Gastrocnemius medialis (tissue), 4 donors: ENCODE measurements around the gene FOXF1. TPM values are rescaled to one million over a fixed set of nuclear protein-coding genes. Genes with fewer than 3 reads are reported as not detected.

Experiments
- ATAC-seq, 2 donors: fragments of 150-250 bp; one replicate each; pipeline ENCODE4 v1.9.1; 2016
- DNase-seq, 2 donors: peaks; one replicate each; pipeline ENCODE4 v3.0.0-alpha.2; 2019
- H3K27ac ChIP-seq, 4 donors: fragments of 200-600 bp; sonication (generic); 1 replicate in 1 of 4; 2 replicates in 3 of 4; pipeline ENCODE4 v1.5.1; 2016 to 2018; ENCODE audit warnings: mild to moderate bottlenecking in 2 of 4, moderate library complexity in 1 of 4
- H3K27me3 ChIP-seq, 3 donors: fragments of 200-600 bp; sonication (generic) in 2 of 3; 1 replicate in 1 of 3; 2 replicates in 2 of 3; pipeline versions ENCODE4 v1.5.1 to v1.6.0; 2016 to 2019; ENCODE audit warnings: mild to moderate bottlenecking in 1 of 3, moderate library complexity in 1 of 3
- H3K36me3 ChIP-seq, 2 donors: fragments of 200-600 bp; sonication (generic) in 1 of 2; one replicate each; pipeline ENCODE4 v1.5.1; 2017 to 2018
- H3K4me1 ChIP-seq, 2 donors: fragments of 200-600 bp; sonication (generic) in 1 of 2; one replicate each; pipeline ENCODE4 v1.5.1; 2016 to 2017; ENCODE audit warnings: mild to moderate bottlenecking in 2 of 2
- H3K4me3 ChIP-seq, 4 donors: fragments of 200-600 bp; sonication (generic) in 3 of 4; 1 replicate in 1 of 4; 2 replicates in 3 of 4; pipeline ENCODE4 v1.5.1; 2016 to 2019; ENCODE audit warnings: mild to moderate bottlenecking in 2 of 4
- H3K9me3 ChIP-seq, 3 donors: fragments of 200-600 bp; sonication (generic) in 2 of 3; 1 replicate in 1 of 3; 2 replicates in 2 of 3; pipeline ENCODE4 v1.5.1; 2016 to 2019
- POLR2A ChIP-seq, 2 donors: fragments of 450-650 bp; IDR thresholded peaks; one replicate each; pipeline ENCODE4 v1.6.1; 2017; ENCODE audit warnings: antibody characterized with exemption in 2 of 2, mild to moderate bottlenecking in 2 of 2, moderate library complexity in 2 of 2
- in situ Hi-C, 4 donors: fragments of 200-750 bp; cut with MboI; loops; one replicate each; pipeline versions ENCODE4 v1.15.0 to v1.8.0; 2017; ENCODE audit warnings: low sequenced_read_pairs in 4 of 4
- intact Hi-C: fragments of 100-400 bp; cut with DNase I; formaldehyde crosslinking; loops from one replicate; pipeline ENCODE4 v1.15.1; 2023; ENCODE audit warnings: low total_unique reads
- total RNA-seq, 4 donors: library from RNA; depleted of rRNA; stranded (reverse); fragments of >200 nt; gene quantifications; one replicate each; pipeline versions ENCODE4 v1.1.0 to v1.2.3, GENCODE V29; 2016
- TF ChIP-seq, protein P1 (sequence below), 5 experiments: fragments of 450-650 bp in 3 of 5; fragments of 200-600 bp in 2 of 5; sonication (generic) in 2 of 5; IDR thresholded peaks in 4 of 5; conservative IDR thresholded peaks in 1 of 5; 1 replicate in 4 of 5; 2 replicates in 1 of 5; pipeline ENCODE4 v1.5.1; 2016 to 2019; ENCODE audit warnings: antibody characterized with exemption in 5 of 5, mild to moderate bottlenecking in 3 of 5, moderate library complexity in 3 of 5

The FOXF1 gene
- total RNA-seq, 4 donors from 2014 or later: 0.07 to 0.10 TPM; not detected in 2

DNA sequence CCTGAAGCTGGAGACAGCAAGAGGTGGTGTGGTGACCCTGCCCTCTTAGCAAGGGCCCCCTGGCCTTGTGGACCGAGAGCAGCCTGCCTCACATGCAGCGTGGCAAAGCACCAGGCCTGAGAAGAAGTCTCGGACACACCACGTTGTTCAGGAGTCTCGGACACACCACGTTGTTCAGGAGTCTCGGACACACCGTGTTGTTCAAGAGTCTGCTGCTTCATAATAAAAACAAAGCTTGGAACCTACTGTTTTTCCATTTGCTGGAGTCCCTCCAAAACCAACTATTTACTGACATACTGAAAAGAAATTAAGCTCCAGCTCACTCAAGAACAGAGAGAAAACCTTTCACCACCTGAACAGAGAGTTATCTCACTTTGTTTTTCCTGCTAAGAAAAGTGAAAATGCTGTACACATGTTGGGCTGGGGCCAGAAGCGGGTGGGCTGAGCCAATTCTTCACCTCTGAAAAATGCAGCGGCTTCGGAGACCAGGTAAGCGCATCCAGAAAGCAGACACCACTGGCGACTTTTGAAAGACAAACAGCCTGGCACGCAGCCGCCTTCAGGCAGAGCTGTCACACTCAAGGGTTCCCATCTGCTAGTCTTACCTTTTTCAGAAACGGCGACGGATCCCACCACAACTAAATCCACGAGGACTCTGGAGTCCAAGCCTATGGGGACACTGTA is 35.8 kb downstream of the FOXF1 start:
- in situ Hi-C loops (loop anchor here in 1 of 4 donors (25.0 kb wide), 1 partner anchor 734 kb away; no protein-coding TSS in a partner anchor), intact Hi-C loops (no loop called here)
- no peak for TF ChIP-seq POLR2A (IDR thresholded peaks at IDR 0.05)
- TF ChIP-seq, protein P1, sequence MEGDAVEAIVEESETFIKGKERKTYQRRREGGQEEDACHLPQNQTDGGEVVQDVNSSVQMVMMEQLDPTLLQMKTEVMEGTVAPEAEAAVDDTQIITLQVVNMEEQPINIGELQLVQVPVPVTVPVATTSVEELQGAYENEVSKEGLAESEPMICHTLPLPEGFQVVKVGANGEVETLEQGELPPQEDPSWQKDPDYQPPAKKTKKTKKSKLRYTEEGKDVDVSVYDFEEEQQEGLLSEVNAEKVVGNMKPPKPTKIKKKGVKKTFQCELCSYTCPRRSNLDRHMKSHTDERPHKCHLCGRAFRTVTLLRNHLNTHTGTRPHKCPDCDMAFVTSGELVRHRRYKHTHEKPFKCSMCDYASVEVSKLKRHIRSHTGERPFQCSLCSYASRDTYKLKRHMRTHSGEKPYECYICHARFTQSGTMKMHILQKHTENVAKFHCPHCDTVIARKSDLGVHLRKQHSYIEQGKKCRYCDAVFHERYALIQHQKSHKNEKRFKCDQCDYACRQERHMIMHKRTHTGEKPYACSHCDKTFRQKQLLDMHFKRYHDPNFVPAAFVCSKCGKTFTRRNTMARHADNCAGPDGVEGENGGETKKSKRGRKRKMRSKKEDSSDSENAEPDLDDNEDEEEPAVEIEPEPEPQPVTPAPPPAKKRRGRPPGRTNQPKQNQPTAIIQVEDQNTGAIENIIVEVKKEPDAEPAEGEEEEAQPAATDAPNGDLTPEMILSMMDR (IDR thresholded peaks at IDR 0.05 in 4 of 5, conservative IDR thresholded peaks at IDR 0.05 in 1 of 5): no peak
- Histone ChIP-seq H3K4me1 (peaks cover 0 to 28% of the 10 kb centered on the region in 2 donors), H3K4me3 (no peak overlapping the region), H3K27ac (peak overlapping the region in 2 of 4 donors; percentile 28 to 29), H3K9me3 (no peaks in the 10 kb centered on the region), H3K36me3 (peaks cover 0 to 49% of the 10 kb centered on the region in 2 donors), H3K27me3 (no peaks in the 10 kb centered on the region)
- no peak for DNase-seq
- ATAC-seq: no peak

DNA sequence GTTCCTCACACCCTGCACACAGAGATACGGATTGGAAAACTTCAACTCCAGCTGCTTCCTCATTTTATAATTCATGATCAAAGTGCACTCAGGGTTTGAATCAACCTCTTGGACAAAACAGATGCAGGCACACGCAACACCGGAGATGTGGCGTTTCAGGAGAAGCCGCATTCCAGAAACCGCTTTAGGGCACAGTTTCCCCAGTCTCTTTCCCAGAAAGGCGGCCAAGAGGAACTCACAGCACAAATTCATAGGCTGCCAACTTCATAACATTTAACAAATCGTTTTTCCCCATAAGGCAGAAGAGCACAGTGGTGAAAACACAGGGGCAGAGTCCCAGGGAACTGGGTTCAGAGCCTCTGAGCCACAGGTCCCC is 36.3 kb downstream of the FOXF1 start:
- Histone ChIP-seq H3K9me3 (no peaks in the 10 kb centered on the region), H3K36me3 (peaks cover 0 to 44% of the 10 kb centered on the region in 2 donors), H3K27me3 (no peaks in the 10 kb centered on the region), H3K4me1 (peaks cover 0 to 31% of the 10 kb centered on the region in 2 donors), H3K4me3 (no peak overlapping the region), H3K27ac (peak overlapping the region in 1 of 4 donors; percentile 28)
- in situ Hi-C loops: loop anchor here in 1 of 4 donors (25.0 kb wide), 1 partner anchor 734 kb away; no protein-coding TSS in a partner anchor
- ATAC-seq (no peak), DNase-seq (no peak)
- intact Hi-C loops: no loop called here
- TF ChIP-seq, protein P1 (IDR thresholded peaks at IDR 0.05 in 4 of 5, conservative IDR thresholded peaks at IDR 0.05 in 1 of 5): no peak
- no peak for TF ChIP-seq POLR2A (IDR thresholded peaks at IDR 0.05)

DNA sequence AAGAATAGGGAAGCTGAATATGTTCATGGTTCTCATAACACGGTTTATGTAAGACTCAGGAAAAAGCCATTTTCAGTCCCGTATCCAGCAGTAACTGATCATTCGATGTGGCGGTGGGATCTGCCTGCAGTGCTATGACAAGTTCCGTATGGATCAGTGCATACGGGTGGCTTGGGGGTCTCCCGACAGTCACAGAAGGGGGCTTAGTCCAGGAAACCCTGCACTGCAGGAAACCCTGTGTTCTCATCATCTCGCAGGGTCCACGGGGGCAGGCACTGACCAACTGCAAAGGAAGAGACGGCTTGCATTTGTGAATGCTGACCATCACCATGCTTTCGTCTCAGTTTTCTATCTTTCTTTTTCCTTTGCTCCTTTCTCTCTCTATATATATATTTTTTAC is 37.0 kb downstream of the FOXF1 start:
- peaks cover 0 to 31% of the 10 kb centered on the region in 2 donors for H3K4me1 ChIP-seq
- no peak for DNase-seq
- no peaks in the 10 kb centered on the region for H3K27me3 ChIP-seq
- peaks cover 0 to 37% of the 10 kb centered on the region in 2 donors for H3K36me3 ChIP-seq
- no peak overlapping the region for H3K4me3 ChIP-seq
- no peak overlapping the region for H3K27ac ChIP-seq
- no peaks in the 10 kb centered on the region for H3K9me3 ChIP-seq
- in situ Hi-C loops (loop anchor here in 1 of 4 donors (25.0 kb wide), 1 partner anchor 735 kb away; no protein-coding TSS in a partner anchor), intact Hi-C loops (no loop called here)
- no peak for TF ChIP-seq POLR2A (IDR thresholded peaks at IDR 0.05)
- TF ChIP-seq, protein P1 (IDR thresholded peaks at IDR 0.05 in 4 of 5, conservative IDR thresholded peaks at IDR 0.05 in 1 of 5): no peak
- ATAC-seq: no peak

DNA sequence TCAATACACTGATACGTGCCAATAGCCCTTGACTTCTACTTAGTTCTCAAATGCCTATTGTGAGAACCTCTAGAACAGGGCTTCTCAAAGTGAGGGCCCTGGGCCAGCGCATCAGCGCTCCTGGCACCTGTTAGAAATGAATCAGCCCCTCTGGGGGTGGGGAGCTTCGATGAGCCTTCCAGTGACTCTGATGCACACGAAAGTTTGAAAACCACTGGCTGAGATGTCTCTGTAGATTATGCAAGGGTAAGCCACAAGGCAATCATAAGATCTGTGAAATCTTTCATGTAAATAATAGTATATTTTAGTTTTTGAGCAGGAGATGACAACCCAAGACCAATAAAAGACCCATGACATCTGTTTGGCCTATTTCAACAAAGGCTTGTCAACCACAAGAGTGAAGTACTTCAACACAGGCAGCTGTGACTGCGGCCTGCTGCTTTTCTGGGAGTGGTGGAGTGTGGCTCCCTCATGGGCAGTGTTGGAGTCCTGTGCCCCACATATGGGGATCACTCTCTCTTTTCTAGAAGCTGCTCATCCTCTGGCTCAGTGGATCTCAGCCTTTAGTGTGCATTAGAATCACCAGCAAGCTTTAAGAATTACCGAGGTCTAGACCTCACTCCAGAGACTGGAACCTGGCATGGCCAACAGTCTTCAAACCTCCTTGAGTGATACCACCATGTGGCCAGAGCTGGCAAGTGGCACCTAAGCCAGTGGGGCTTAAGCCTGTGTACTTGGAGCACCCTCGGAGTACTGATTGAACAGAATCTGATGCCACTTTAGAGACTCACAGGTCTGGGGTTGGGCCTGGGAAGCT is 39.0 kb downstream of the FOXF1 start:
- no peak overlapping the region for H3K4me3 ChIP-seq
- H3K36me3 ChIP-seq: peaks cover 0 to 29% of the 10 kb centered on the region in 2 donors
- no peaks in the 10 kb centered on the region for H3K27me3 ChIP-seq
- peak in 1 of 2 donors; percentile 12 for TF ChIP-seq POLR2A (IDR thresholded peaks at IDR 0.05)
- TF ChIP-seq, protein P1 (IDR thresholded peaks at IDR 0.05 in 4 of 5, conservative IDR thresholded peaks at IDR 0.05 in 1 of 5): no peak
- H3K4me1 ChIP-seq: peaks cover 2 to 34% of the 10 kb centered on the region in 2 donors
- no peaks in the 10 kb centered on the region for H3K9me3 ChIP-seq
- ATAC-seq (peak; percentile 49 to 72), DNase-seq (peak; percentile 57 to 59)
- in situ Hi-C loops: loop anchor here in 1 of 4 donors (25.0 kb wide), 1 partner anchor 737 kb away; no protein-coding TSS in a partner anchor
- peak overlapping the region in 3 of 4 donors; percentile 81 to 87 (median 82) for H3K27ac ChIP-seq
- intact Hi-C loops: no loop called here
